Adipose tissue (tissue), 3 donors: ENCODE data around the gene RAI1. TPM values are rescaled to one million over a fixed set of nuclear protein-coding genes. Genes with fewer than 3 reads are reported as not detected.

Source experiments
- H3K27ac ChIP-seq: one replicate; pipeline ENCODE4 v1.5.1; 2013; ENCODE audit warnings: low read depth, low read length
- WGBS, 3 donors: extraction: QIAGEN DNeasy Blood & Tissue Kit; methylation state at CpG; one replicate each; pipeline ENCODE4 v1.1.7; 2013; 5-methylcytosine and 5-hydroxymethylcytosine counted together
- polyA plus RNA-seq, 3 donors: library from polyadenylated mRNA; stranded (reverse); fragments of 200-250 nt; gene quantifications; one replicate each; pipeline ENCODE4 v1.2.3, GENCODE V29; 2013
- donor health status: healthy with polysubstance abuse.
- donor health status: Bipolar disorder and iron deficiency.
- donor health status: healthy.

The RAI1 gene
- polyA plus RNA-seq, 3 donors = 4.5 to 9.3 (median 6.4) TPM

DNA sequence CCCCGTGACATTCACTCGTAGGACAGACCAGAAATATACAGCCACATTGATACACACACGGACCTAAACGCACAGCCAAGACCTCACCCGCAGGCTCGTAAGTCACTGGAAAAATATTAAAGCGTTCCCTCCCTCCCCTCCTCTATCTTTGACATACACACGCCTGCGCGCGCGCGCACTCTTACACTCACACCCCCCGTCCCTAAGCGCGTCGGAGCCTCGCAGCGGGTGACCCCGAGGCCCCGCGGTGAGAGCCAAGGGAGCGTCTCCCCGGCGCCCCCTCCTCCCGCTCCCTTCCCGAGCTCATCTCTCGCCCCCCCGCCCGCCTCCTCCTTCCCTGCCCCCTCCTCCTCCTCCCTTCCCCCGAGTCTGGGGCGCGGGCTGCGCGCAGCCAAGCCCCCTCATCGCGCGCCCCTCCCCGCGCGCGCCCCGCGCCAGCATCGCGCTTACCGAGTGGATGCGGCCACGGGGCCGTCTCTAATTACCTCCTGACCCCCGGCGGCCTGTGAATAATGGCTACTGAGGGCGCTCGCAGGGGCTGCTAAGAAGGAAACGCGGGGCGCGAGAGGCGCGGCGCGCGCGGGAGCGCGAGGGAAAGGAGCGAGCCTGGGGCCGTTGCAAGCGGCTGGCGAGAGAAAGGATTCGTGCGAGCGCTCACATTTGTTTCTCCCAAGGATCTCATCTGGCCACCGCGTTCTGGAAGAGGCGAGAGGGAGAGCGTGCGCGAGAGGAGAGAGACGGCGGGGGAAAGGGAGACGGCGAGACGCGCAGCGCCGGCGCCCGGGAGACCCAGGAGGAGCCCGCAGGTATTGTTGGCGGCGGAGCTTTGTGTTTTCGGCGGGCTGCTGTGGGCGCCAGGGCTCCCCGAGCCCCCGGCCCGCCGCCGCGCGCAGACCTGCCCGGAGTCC lies 42.4 kb downstream of the RAI1 start:
- H3K27ac ChIP-seq = no peak overlapping the region
- WGBS, 3 donors = 1 to 46% (median 1%) methylated on average over 90 to 103 of the region's 103 CpGs

DNA sequence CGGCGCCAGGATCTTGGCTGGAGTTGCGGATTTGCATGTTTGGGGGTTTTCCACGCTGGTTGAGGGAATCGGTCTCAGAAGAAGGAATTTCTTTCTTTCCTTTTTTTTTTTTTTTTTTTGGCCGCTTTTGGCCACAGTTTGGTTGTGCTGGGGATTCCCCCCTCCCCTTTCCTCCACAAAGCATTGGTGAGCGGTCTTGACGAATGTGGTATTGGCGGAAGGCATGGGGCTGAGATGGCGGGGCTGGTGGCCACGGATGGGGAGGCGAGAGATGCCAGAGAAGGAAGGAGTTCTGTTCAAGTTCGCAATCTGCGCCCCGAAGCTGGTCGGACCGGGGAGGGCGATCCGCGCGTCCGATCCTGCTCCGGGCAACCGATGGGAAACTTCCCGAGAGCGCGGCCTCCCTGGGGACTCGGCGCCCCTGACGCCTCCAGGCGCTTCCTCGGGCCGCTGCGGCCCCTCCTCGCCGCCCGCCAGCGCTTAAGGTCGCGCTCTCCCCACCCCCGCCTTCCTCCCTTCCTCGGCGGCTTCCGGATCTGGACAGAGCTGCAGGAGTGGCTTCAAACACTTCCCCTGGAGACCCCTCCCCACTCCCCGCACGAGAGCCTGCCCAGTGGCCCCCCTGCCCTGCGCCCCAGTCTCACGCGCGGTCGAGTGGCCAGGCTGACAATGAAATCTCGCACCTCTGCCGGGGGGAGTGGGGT lies 43.2 kb downstream of the RAI1 start:
- H3K27ac ChIP-seq = no peak overlapping the region
- 1 to 56% (median 1%) methylated on average over 41 to 53 of the region's 53 CpGs for whole genome bisulfite sequencing, 3 donors

GRCh38 chr17:17725011-17725751 lies 43.9 kb downstream of the RAI1 start:
- H3K27ac ChIP-seq = no peak overlapping the region
- 31 to 61% (median 34%) methylated on average over 31 to 36 of the region's 36 CpGs for WGBS, 3 donors

- H3K27ac ChIP-seq = no peak overlapping the region
Measured at GRCh38 chr17:17725752-17726457, 44.6 kb downstream of the RAI1 start.

DNA sequence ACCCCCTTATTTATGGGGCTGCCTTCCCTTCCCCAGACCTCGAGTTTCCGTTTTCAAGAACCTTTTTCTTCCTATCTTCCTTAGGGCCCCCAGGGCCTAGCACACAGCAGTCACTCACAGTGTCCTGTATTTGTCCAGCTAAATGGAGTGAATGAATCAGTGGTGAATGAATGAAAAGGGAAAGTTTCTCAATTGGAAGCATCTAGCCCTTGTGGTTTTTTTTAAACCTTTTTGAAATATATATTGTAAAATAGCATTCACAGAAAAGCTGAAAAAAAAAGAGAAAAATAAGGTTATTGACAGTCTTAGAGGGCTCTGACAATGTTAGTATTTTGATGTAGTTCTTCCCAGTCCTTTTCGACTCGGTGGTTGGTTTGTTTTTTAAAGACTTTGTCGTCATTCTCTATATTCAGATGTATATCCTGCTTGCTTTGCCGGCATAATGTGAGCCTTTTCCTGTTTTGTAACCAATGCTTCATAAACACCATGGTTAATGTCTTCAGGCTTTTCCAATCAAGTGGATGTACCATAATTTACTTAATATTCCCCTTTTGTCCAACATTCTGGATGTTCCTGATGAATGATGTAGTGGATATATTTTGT lies 45.3 kb downstream of the RAI1 start:
- no peak overlapping the region for H3K27ac ChIP-seq
- 42 to 81% (median 52%) methylated on average over 6 of the region's 6 CpGs for WGBS, 3 donors

More at GRCh38 chr17:17725752-17726457, 44.6 kb downstream of the RAI1 start:
- WGBS, 3 donors = 55 to 84% (median 63%) methylated on average over 7 of the region's 7 CpGs

DNA sequence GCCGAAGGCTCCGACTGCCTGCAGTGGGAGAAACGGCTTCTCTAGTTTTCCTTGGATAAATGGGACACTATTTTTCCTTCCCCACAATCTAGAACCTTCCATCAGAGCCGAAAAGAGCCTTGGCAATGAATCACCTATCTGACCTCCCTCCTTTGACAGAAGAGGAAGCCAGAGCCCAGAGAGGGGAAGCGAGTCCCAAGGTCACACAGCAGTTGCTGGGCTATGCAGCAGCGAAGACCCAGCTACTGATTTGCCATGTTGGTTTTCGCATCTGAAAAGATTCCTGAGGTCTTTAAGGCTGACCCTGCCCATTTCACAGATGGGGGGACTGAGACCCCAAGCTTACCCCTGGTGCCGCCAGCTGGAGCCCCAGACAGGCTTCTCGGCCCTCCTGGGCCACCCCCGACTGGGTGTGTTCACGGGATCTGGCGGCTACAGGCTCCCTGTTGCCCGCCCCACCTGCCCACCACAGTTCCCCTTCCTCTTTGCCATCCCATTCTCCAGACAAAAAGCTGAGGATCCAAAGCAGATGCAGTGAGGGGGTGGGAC lies 45.9 kb downstream of the RAI1 start:
- 88 to 90% (median 89%) methylated on average over 13 of the region's 13 CpGs for WGBS, 3 donors
- no peak overlapping the region for H3K27ac ChIP-seq

GRCh38 chr17:17728146-17728545 lies 46.9 kb downstream of the RAI1 start:
- H3K27ac ChIP-seq = no peak overlapping the region
- WGBS, 3 donors = 84 to 90% (median 89%) methylated on average over 10 of the region's 10 CpGs

DNA sequence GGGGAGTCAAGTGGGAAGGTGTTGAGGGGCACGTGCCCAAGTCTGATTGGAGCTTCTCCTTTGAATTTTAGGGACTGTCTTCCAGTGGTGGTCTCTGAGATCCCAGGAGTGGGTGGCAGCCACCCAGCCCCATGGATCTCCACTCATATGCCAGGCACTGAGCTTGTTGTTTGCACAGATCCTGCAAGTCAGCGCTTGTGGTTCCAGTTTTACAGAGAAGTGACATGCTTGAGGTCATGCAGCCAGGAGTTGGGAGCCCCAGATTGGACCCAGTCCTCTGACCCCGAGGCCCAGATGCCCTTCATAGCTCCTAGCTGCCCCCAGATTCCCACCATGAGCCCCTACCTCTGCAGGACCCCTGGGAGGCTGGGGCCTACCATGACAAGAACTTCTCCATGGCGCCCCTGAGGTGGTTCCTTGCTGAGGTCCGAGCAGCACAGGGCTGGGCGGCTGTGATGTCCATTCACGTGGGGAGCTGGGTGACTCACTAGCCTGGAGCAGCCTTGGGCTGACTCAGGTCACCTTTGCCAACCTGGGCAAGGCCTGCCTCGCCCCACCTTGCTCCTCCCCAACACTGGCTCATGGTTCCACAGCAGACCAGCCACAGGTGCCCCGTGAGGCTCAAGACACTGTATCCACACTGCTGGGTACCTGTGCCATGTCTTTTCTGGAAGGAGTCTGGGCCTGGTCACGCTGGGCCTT lies 47.4 kb downstream of the RAI1 start:
- no peak overlapping the region for H3K27ac ChIP-seq
- 84 to 93% (median 87%) methylated on average over 10 of the region's 10 CpGs for WGBS, 3 donors

DNA sequence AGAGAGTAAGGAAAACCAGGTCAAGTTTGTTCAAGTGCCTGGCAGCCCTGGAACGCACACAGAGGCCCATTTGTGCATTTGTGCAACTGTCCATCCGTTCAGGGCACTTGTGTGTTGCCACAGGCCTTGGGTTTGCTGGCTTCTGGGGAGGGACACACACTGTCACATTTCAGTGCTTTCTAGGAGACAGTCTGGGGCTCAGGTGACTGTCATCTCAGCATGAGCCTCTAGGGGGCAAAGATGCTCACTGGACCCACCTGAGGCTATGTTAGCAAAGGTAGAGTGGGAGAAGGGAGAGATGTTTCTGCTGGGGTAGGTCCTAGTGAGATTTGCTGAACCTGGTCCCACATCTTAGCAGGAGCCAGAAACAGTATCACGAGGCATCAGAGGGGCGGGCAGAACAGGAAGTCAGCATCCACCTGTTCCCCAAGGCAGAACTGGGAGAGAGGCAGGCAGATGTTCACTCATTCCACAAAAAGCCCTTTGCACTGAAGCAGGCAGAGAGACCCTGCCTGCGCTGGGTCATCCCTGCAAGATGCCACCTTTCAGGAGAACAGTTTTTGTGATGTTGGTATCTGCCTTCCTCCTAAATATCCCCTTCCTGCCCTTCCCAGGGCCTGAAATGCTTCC lies 48.5 kb downstream of the RAI1 start:
- WGBS, 3 donors = 60 to 68% (median 67%) methylated on average over 5 of the region's 5 CpGs

DNA sequence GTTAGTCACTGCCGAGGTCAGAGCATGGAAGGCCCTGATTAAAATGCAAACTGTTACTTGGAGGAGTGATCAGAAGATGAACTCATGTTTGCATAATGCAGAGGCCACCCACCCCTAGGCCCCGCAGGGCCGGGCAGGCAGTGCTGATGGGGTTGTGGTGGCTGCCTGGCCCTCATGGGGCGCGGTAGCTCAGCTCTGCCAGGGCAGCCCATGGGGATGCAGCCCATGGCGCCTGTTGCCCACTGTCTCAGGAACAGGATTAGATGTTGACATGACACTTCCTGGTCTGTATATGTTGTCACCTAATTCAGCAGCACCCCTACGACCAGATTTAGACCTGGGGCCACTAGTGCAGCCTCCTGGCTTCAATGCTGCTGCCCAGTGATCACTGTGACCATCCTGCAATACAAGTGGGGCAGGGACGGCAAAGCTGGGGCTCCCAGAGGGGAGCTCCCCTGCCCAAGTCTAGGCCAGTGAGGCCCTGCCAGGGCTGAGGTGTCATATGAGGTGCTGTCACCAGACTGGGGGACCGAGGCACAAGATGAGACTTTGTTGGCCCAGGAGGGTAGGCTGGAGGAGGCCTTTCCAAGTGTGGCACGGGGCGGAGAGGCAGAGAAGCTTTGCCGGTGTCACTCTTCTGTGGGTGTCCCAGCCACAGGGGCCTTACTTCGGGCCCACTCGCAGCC lies 49.1 kb downstream of the RAI1 start:
- WGBS, 3 donors = 85 to 90% (median 86%) methylated on average over 14 of the region's 14 CpGs
- H3K27ac ChIP-seq = no peak overlapping the region

More for the DNA sequence above, 48.5 kb downstream of the RAI1 start:
- H3K27ac ChIP-seq = no peak overlapping the region

- H3K27ac ChIP-seq = no peak overlapping the region
- WGBS, 3 donors = 60 to 88% (median 87%) methylated on average over 4 of the region's 4 CpGs
Measured at GRCh38 chr17:17732444-17732843, 51.2 kb downstream of the RAI1 start.

GRCh38 chr17:17732892-17733670 lies 51.8 kb downstream of the RAI1 start:
- WGBS, 3 donors = 80 to 94% (median 88%) methylated on average over 9 of the region's 9 CpGs

GRCh38 chr17:17736205-17737183 lies 55.2 kb downstream of the RAI1 start:
- WGBS, 3 donors = 63 to 73% (median 71%) methylated on average over 5 of the region's 5 CpGs
- no peak overlapping the region for H3K27ac ChIP-seq

More at GRCh38 chr17:17732892-17733670, 51.8 kb downstream of the RAI1 start:
- H3K27ac ChIP-seq = no peak overlapping the region
